ENCODE data around the gene UHRF1. TPM values are rescaled to one million over a fixed set of nuclear protein-coding genes. Genes with fewer than 3 reads are reported as not detected.
A peak's percentile ranks its signal among the peaks of the same experiment; 100 is the strongest.

The UHRF1 gene
- total and polyA plus RNA-seq, 2 of the 13 experiments (the other 11 are each of a cell fraction or from before 2014, with no cell fraction given), result 6.8 to 78.4 TPM

GRCh38 chr19:5002143-5002542 is 92.8 kb downstream of the UHRF1 start (continued):
- no peak; the same call in 1 of the 2 replicates for TF ChIP-seq TBX2 (CRISPR knock-in tag; IDR thresholded peaks at IDR 0.05; ENCODE audit: borderline replicate concordance)
- peak; percentile 51 for TF ChIP-seq ZNF644 (CRISPR knock-in tag; IDR thresholded peaks at IDR 0.05; ENCODE audit: low read depth)
- no peak for TF ChIP-seq ZNF263 (CRISPR knock-in tag; IDR thresholded peaks at IDR 0.05)
- no peak for TF ChIP-seq TFDP2 (CRISPR knock-in tag; IDR thresholded peaks at IDR 0.05)
- TF ChIP-seq ZFP62 (CRISPR knock-in tag; IDR thresholded peaks at IDR 0.05), result no peak
- no peak for TF ChIP-seq ZNF772 (CRISPR knock-in tag; IDR thresholded peaks at IDR 0.05)
- TF ChIP-seq ZNF776 (CRISPR knock-in tag; IDR thresholded peaks at IDR 0.05), result no peak
- TF ChIP-seq ZBTB26 (CRISPR knock-in tag; IDR thresholded peaks at IDR 0.05; ENCODE audit: borderline replicate concordance), result no peak
- TF ChIP-seq ZNF260 (CRISPR knock-in tag; IDR thresholded peaks at IDR 0.05; ENCODE audit: borderline replicate concordance, low read depth), result no peak
- TF ChIP-seq ZNF224 (CRISPR knock-in tag; IDR thresholded peaks at IDR 0.05), result no peak
- TF ChIP-seq SAP130 (CRISPR knock-in tag; IDR thresholded peaks at IDR 0.05; ENCODE audit: low read depth), result peak; percentile 72
- TF ChIP-seq ZNF713 (CRISPR knock-in tag; IDR thresholded peaks at IDR 0.05), result no peak
- no peak for TF ChIP-seq MIXL1 (CRISPR knock-in tag; IDR thresholded peaks at IDR 0.05)
- no peak for TF ChIP-seq JDP2 (CRISPR knock-in tag; IDR thresholded peaks at IDR 0.05; ENCODE audit: borderline replicate concordance)
- no peak for TF ChIP-seq REXO4 (CRISPR knock-in tag; IDR thresholded peaks at IDR 0.05; ENCODE audit: borderline replicate concordance)
- TF ChIP-seq SP1 (IDR thresholded peaks at IDR 0.05), result no peak
- TF ChIP-seq SP1 (CRISPR knock-in tag; IDR thresholded peaks at IDR 0.05), result no peak
- TF ChIP-seq, protein P1, sequence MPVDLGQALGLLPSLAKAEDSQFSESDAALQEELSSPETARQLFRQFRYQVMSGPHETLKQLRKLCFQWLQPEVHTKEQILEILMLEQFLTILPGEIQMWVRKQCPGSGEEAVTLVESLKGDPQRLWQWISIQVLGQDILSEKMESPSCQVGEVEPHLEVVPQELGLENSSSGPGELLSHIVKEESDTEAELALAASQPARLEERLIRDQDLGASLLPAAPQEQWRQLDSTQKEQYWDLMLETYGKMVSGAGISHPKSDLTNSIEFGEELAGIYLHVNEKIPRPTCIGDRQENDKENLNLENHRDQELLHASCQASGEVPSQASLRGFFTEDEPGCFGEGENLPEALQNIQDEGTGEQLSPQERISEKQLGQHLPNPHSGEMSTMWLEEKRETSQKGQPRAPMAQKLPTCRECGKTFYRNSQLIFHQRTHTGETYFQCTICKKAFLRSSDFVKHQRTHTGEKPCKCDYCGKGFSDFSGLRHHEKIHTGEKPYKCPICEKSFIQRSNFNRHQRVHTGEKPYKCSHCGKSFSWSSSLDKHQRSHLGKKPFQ (CRISPR knock-in tag; IDR thresholded peaks at IDR 0.05; ENCODE audit: insufficient replicate concordance), result no peak
- TF ChIP-seq ZNF547 (CRISPR knock-in tag; IDR thresholded peaks at IDR 0.05), result no peak
- no peak for TF ChIP-seq ZNF333 (CRISPR knock-in tag; IDR thresholded peaks at IDR 0.05; ENCODE audit: borderline replicate concordance)
- no peak for TF ChIP-seq TAF15 (IDR thresholded peaks at IDR 0.05; ENCODE audit: low read depth, low read length, poor library complexity, severe bottlenecking)
- TF ChIP-seq, protein P2, sequence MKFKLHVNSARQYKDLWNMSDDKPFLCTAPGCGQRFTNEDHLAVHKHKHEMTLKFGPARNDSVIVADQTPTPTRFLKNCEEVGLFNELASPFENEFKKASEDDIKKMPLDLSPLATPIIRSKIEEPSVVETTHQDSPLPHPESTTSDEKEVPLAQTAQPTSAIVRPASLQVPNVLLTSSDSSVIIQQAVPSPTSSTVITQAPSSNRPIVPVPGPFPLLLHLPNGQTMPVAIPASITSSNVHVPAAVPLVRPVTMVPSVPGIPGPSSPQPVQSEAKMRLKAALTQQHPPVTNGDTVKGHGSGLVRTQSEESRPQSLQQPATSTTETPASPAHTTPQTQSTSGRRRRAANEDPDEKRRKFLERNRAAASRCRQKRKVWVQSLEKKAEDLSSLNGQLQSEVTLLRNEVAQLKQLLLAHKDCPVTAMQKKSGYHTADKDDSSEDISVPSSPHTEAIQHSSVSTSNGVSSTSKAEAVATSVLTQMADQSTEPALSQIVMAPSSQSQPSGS (CRISPR knock-in tag; IDR thresholded peaks at IDR 0.05), result no peak
- TF ChIP-seq DBP (CRISPR knock-in tag; IDR thresholded peaks at IDR 0.05; ENCODE audit: not compliant biosample characterization), result no peak
- TF ChIP-seq MED1 (CRISPR knock-in tag; IDR thresholded peaks at IDR 0.05), result peak; percentile 49; the same call in 1 of the 2 replicates
- TF ChIP-seq KDM6A (CRISPR knock-in tag; IDR thresholded peaks at IDR 0.05; ENCODE audit: low read depth), result 0 out of 2 replicates have a peak, but pooled peaks have one; percentile 33
- no peak for TF ChIP-seq SPEN (CRISPR knock-in tag; IDR thresholded peaks at IDR 0.05; ENCODE audit: low read depth)
- TF ChIP-seq NKX3-1 (CRISPR knock-in tag; IDR thresholded peaks at IDR 0.05), result no peak
- no peak for TF ChIP-seq POLR2AphosphoS2 (IDR thresholded peaks at IDR 0.05; ENCODE audit: low read depth, low read length)
